Medulla oblongata (tissue), 1 donor: ENCODE measurements around the gene TMEM33.
A peak's percentile ranks its signal among the peaks of the same experiment; 100 is the strongest.

Source experiments
- DNase-seq: peaks from one replicate; pipeline ENCODE4 v3.0.0-alpha.2; 2015; ENCODE audit errors: extremely low spot score

TMEM33 gene

GRCh38 chr4:41939016-41939626 is 3.9 kb downstream of the TMEM33 start:
- no peak for DNase-seq

- no peak for DNase-seq
Observed at GRCh38 chr4:41940834-41941233, 5.6 kb downstream of the TMEM33 start.

- no peak for DNase-seq
Observed at GRCh38 chr4:41943506-41943905, 8.3 kb downstream of the TMEM33 start.

- no peak for DNase-seq
Observed at GRCh38 chr4:41944089-41944488, 8.9 kb downstream of the TMEM33 start.

GRCh38 chr4:41949531-41949930 is 14.3 kb downstream of the TMEM33 start:
- DNase-seq = no peak

- no peak for DNase-seq
Observed at GRCh38 chr4:41957634-41958033, 22.4 kb downstream of the TMEM33 start.

- DNase-seq = peak; percentile 9
Observed at GRCh38 chr4:41963105-41963504, 27.9 kb downstream of the TMEM33 start.

GRCh38 chr4:41964401-41964800 is 29.2 kb downstream of the TMEM33 start:
- DNase-seq = no peak

- DNase-seq = no peak
Observed at GRCh38 chr4:41967392-41967791, 32.2 kb downstream of the TMEM33 start.

- no peak for DNase-seq
Observed at GRCh38 chr4:41969671-41970070, 34.4 kb downstream of the TMEM33 start.

GRCh38 chr4:41975341-41975740 is 40.1 kb downstream of the TMEM33 start:
- DNase-seq = no peak

- no peak for DNase-seq
Observed at GRCh38 chr4:41976775-41977516, 41.7 kb downstream of the TMEM33 start.

GRCh38 chr4:41977709-41978108 is 42.5 kb downstream of the TMEM33 start:
- DNase-seq = no peak

GRCh38 chr4:41981456-41981855 is 46.2 kb downstream of the TMEM33 start, which contains the start of gene DCAF4L1:
Gene DCAF4L1 (plus strand): TSS chr4:41981756. CDS start chr4:41981793, 37 bp downstream.
- no peak for DNase-seq

- DNase-seq = no peak
Observed at GRCh38 chr4:41982716-41983115, 47.5 kb downstream of the TMEM33 start.

GRCh38 chr4:41985151-41985550 is 49.9 kb downstream of the TMEM33 start:
- no peak for DNase-seq

- DNase-seq = no peak
Observed at GRCh38 chr4:41989994-41990364, 54.8 kb downstream of the TMEM33 start.

- peak; percentile 99 for DNase-seq
Observed at GRCh38 chr4:41990365-41991111, 55.3 kb downstream of the TMEM33 start, which contains the start of gene SLC30A9. Gene SLC30A9 (plus strand): TSS chr4:41990530. CDS start chr4:41990652, 122 bp downstream.

GRCh38 chr4:41991916-41992767 is 56.9 kb downstream of the TMEM33 start:
- DNase-seq = no peak

GRCh38 chr4:41992967-41993857 is 58.0 kb downstream of the TMEM33 start:
- no peak for DNase-seq
